Measurements from ENCODE around the gene CAPN3. TPM values are rescaled to one million over a fixed set of nuclear protein-coding genes. Genes with fewer than 3 reads are reported as not detected.

CAPN3 gene
- total RNA-seq, 1 donor from 2014 or later, result 2.8 TPM

GRCh38 chr15:42354824-42355223, 4.5 kb upstream of the CAPN3 start:
- DNase-seq (ENCODE audit: low spot score), result no peak
- peaks cover 21% of the 10 kb centered on the region for H3K36me3 Mint-ChIP-seq (ENCODE audit: low read depth)
- H3K4me1 Mint-ChIP-seq (ENCODE audit: low read depth), result peaks cover 4% of the 10 kb centered on the region
- TF ChIP-seq, protein P1, sequence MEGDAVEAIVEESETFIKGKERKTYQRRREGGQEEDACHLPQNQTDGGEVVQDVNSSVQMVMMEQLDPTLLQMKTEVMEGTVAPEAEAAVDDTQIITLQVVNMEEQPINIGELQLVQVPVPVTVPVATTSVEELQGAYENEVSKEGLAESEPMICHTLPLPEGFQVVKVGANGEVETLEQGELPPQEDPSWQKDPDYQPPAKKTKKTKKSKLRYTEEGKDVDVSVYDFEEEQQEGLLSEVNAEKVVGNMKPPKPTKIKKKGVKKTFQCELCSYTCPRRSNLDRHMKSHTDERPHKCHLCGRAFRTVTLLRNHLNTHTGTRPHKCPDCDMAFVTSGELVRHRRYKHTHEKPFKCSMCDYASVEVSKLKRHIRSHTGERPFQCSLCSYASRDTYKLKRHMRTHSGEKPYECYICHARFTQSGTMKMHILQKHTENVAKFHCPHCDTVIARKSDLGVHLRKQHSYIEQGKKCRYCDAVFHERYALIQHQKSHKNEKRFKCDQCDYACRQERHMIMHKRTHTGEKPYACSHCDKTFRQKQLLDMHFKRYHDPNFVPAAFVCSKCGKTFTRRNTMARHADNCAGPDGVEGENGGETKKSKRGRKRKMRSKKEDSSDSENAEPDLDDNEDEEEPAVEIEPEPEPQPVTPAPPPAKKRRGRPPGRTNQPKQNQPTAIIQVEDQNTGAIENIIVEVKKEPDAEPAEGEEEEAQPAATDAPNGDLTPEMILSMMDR (IDR thresholded peaks at IDR 0.05), result no peak
- no peak overlapping the region for H3K27ac Mint-ChIP-seq (ENCODE audit: unreplicated experiment)
- no peak overlapping the region for H3K4me3 Mint-ChIP-seq (ENCODE audit: unreplicated experiment)
- no peaks in the 10 kb centered on the region for H3K9me3 Mint-ChIP-seq (ENCODE audit: low read depth)
- no peaks in the 10 kb centered on the region for H3K27me3 Mint-ChIP-seq (ENCODE audit: low read depth)

GRCh38 chr15:42355291-42355690, 4.0 kb upstream of the CAPN3 start:
- H3K4me1 Mint-ChIP-seq (ENCODE audit: low read depth), result peaks cover 4% of the 10 kb centered on the region
- no peaks in the 10 kb centered on the region for H3K9me3 Mint-ChIP-seq (ENCODE audit: low read depth)
- TF ChIP-seq, protein P1 (IDR thresholded peaks at IDR 0.05), result no peak
- no peak for DNase-seq (ENCODE audit: low spot score)
- no peak overlapping the region for H3K27ac Mint-ChIP-seq (ENCODE audit: unreplicated experiment)
- peaks cover 23% of the 10 kb centered on the region for H3K36me3 Mint-ChIP-seq (ENCODE audit: low read depth)
- no peak overlapping the region for H3K4me3 Mint-ChIP-seq (ENCODE audit: unreplicated experiment)
- H3K27me3 Mint-ChIP-seq (ENCODE audit: low read depth), result no peaks in the 10 kb centered on the region

- H3K4me3 Mint-ChIP-seq (ENCODE audit: unreplicated experiment), result no peak overlapping the region
- no peaks in the 10 kb centered on the region for H3K27me3 Mint-ChIP-seq (ENCODE audit: low read depth)
- TF ChIP-seq, protein P1 (IDR thresholded peaks at IDR 0.05), result no peak
- DNase-seq (ENCODE audit: low spot score), result no peak
- H3K4me1 Mint-ChIP-seq (ENCODE audit: low read depth), result peaks cover 4% of the 10 kb centered on the region
- peaks cover 17% of the 10 kb centered on the region for H3K36me3 Mint-ChIP-seq (ENCODE audit: low read depth)
- H3K27ac Mint-ChIP-seq (ENCODE audit: unreplicated experiment), result no peak overlapping the region
- no peaks in the 10 kb centered on the region for H3K9me3 Mint-ChIP-seq (ENCODE audit: low read depth)
Measured at GRCh38 chr15:42356851-42357250, 2.5 kb upstream of the CAPN3 start.

- H3K4me1 Mint-ChIP-seq (ENCODE audit: low read depth), result peaks cover 4% of the 10 kb centered on the region
- no peaks in the 10 kb centered on the region for H3K27me3 Mint-ChIP-seq (ENCODE audit: low read depth)
- DNase-seq (ENCODE audit: low spot score), result no peak
- H3K27ac Mint-ChIP-seq (ENCODE audit: unreplicated experiment), result no peak overlapping the region
- H3K9me3 Mint-ChIP-seq (ENCODE audit: low read depth), result no peaks in the 10 kb centered on the region
- TF ChIP-seq, protein P1 (IDR thresholded peaks at IDR 0.05), result no peak
- peaks cover 9% of the 10 kb centered on the region for H3K36me3 Mint-ChIP-seq (ENCODE audit: low read depth)
- no peak overlapping the region for H3K4me3 Mint-ChIP-seq (ENCODE audit: unreplicated experiment)
Measured at GRCh38 chr15:42358141-42358540, 1.2 kb upstream of the CAPN3 start.

DNA sequence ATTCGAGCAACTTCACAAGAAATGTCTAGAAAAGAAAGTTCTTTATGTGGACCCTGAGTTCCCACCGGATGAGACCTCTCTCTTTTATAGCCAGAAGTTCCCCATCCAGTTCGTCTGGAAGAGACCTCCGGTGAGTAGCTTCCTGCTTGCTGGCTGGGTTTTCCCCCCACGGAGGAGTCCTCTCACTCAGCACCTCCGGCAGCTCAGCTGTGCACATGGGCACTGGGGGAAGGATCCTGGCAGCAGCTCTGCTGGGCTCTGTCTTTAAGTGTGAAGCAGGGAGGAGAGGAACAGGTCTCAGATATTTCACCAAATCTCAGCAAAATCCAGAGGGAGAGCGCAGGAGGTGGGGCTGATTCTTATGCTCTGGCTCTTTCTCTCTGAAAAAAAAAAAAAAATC, 684 bp downstream of the CAPN3 start:
- no peak overlapping the region for H3K27ac Mint-ChIP-seq (ENCODE audit: unreplicated experiment)
- peaks cover 6% of the 10 kb centered on the region for H3K36me3 Mint-ChIP-seq (ENCODE audit: low read depth)
- H3K9me3 Mint-ChIP-seq (ENCODE audit: low read depth), result no peaks in the 10 kb centered on the region
- peaks cover 4% of the 10 kb centered on the region for H3K4me1 Mint-ChIP-seq (ENCODE audit: low read depth)
- no peak for DNase-seq (ENCODE audit: low spot score)
- TF ChIP-seq, protein P1 (IDR thresholded peaks at IDR 0.05), result no peak
- no peaks in the 10 kb centered on the region for H3K27me3 Mint-ChIP-seq (ENCODE audit: low read depth)
- H3K4me3 Mint-ChIP-seq (ENCODE audit: unreplicated experiment), result no peak overlapping the region
